Measurements from ENCODE around the gene PROM1.

Gene PROM1

DNA sequence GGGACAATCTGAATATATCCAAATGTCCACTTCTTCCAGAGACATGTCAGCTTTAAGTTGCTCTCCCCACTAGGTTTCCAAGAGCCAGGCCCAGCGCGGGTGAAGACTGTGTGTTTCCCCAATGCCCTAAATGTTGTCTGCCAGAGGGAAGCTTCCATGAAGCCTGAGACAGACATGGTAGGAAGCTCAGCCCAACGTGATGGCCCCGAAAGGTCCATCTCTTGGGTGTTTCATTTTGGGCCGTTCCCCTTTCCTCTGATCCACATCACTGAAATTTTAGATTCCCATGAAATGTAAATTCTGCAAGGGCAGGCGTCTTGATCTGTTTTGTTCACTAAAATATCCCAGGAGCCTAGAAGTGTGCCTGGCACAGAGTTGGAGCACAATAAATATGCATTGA is 25.4 kb upstream of the PROM1 start:
- DNase-seq (ENCODE audit: low read depth in 2 of 2): no peak

DNA sequence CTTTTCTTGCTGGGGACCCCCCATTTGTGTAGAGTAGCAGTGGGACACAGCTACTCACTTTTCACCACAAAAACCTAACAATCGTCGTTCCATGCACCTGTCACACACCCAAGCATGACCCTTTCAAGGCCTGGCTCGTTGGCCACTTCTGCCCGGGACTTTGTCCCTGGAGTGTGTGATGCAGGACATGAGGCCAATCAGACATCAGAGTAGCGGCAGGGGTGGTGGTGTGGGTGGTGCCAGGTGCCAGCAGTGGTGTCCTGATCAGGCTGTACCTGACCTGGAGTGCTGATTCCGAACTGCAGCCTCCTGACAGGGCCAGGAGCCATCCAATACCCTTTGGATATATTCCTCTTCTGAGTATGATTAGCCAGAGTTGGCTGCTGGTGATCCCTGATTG is 23.1 kb upstream of the PROM1 start:
- DNase-seq (ENCODE audit: low read depth in 2 of 2): no peak

DNA sequence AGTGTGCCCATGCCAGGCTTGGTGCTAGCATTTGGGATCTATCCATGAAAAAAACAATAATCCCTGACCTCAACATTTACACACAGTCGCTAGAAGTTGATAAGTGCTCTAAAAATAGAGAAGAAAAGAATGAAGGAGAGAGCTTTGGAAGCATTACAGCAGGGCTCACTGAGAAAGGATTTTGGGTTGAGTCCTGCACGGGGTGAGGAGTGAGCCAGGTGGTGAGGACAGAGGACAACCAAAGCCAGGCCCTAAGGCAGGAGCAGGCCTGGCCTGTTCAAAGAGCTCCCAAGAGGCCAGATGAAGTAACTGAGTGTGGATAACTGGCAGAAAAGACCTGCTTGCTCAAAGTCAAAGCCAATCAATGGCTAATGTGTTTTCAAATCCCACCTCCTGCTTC is 20.7 kb upstream of the PROM1 start:
- DNase-seq (ENCODE audit: low read depth in 2 of 2): no peak

- DNase-seq (ENCODE audit: low read depth in 2 of 2): no peak
Measured at GRCh38 chr4:16102356-16102755, 18.5 kb upstream of the PROM1 start.

GRCh38 chr4:16100833-16101232 is 17.0 kb upstream of the PROM1 start:
- no peak for DNase-seq (ENCODE audit: low read depth in 2 of 2)

DNA sequence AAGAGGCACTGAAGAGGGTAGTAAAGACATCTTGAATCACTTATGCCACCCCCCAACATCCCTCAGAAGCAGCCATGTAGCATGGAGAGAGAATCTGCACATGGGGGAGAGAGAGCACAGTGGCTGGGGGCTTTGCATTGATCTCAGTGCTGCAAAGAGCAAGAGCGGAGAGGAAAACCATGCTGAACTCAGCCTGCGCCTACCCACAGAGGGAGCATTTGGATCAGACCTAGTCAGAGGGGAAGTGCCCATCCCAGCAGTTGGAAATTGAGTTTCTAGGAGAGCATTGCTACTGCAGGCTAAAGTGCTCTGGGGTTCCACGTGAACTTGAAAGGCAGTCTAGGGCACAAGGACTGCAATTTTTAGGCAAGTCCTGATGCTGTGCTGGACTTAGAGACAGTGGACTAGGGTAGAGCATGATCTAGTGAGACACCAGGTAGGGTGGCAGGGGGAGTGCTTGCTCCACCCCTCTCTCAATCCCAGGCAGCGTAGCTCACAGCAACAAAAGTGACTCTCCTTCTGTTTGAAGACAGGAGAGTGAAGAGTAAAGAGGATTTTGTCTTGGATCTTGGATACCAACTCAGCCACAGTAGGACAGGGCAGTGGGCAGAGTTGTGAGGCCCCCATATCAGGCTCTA is 9.0 kb upstream of the PROM1 start:
- no peak for DNase-seq (ENCODE audit: low read depth in 2 of 2)

DNA sequence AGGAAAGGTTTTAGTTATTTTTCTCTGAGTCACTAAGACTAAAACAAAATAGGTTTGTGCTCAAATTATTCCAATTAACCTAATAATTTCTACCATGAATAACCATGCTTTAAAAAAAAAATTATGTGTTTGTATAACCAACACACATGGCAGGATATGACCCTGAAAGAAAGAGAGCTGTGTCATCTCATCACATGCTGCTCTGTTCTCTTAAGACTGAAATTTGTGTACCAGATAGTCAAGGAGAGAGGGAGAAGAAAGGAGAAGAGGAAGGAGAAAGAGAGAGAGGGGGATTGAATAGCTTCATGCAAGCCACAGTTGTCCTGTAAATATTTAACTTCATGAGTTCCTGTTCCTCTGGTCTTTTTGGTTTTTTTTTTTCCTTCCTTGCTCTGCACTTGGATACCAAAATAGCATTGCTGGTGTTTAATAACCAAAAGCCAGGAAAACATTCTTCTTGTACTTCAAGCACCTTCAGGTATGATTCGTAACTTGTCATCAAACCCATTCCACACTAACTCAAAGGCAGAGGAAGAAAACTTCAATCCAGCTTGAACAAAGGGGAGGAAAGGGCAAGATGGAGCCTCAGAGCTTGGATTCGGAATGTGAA is 6.4 kb upstream of the PROM1 start:
- no peak for DNase-seq (ENCODE audit: low read depth in 2 of 2)

DNA sequence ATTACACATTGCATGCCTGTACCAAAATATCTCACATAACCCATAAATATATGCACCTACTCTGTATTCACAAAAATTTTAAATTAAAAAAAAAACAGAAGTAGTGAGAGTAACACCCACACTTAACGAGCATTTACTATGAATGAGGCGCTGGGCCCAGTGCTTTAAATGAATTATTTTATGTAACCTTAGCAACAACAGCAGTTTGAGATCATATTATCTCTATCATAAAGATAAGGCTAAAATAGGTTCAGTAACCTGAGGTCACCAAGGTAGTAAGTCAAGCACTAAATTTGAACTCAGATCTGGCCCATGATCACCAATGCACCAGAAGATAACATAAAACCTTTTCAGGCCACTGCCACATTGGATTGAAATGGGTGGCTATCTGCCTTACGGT is 5.3 kb upstream of the PROM1 start:
- DNase-seq (ENCODE audit: low read depth in 2 of 2): no peak

- no peak for DNase-seq (ENCODE audit: low read depth in 2 of 2)
Measured at GRCh38 chr4:16088601-16089000, 4.8 kb upstream of the PROM1 start.

- DNase-seq (ENCODE audit: low read depth in 2 of 2): no peak
Measured at GRCh38 chr4:16085822-16086221, 2.0 kb upstream of the PROM1 start.

DNA sequence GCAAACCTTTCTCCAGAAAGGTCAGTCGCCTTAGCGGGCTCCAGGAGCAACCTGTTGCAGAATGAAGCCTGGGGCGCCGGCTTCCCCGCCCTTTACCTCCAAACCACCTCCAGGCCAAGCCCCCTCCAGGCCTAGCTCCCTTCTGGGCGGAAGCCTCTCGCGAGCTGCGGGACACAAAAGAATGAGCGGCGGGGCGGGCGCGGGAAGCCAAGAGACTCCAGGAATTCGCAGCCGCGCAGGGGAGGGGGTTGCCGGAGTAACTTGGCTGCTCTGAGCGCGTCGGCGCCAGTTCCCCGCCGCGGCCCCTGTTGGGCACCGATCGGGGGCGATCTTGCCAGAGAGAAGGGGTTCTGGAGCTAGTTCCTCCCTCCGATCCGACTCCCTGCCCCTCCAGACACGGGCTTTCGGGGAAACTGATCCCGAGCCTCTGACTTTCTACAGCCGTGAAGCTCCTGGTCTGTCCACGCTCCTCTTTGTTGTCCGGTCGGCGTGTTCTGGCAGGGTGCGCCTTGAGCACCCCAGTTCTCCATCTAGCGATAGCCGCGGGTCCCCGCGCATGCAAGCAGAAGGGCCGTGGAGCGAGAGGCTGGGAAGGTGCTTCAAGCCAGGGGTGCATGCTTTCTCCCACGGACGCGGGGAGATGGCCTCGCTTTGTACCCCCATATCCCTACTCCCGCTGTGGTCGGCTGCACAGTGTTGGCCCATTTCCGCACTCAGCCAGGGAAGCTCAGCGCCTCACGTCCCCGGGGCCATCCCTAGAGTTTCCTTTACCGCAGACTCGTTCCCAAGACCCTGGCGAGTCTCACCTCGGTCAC is 1.2 kb downstream of the PROM1 start:
- peak in 1 of 2 experiments; percentile 11 for DNase-seq (ENCODE audit: low read depth in 2 of 2)

- DNase-seq (ENCODE audit: low read depth in 2 of 2): no peak
Measured at GRCh38 chr4:16082041-16082425, 1.8 kb downstream of the PROM1 start.

DNA sequence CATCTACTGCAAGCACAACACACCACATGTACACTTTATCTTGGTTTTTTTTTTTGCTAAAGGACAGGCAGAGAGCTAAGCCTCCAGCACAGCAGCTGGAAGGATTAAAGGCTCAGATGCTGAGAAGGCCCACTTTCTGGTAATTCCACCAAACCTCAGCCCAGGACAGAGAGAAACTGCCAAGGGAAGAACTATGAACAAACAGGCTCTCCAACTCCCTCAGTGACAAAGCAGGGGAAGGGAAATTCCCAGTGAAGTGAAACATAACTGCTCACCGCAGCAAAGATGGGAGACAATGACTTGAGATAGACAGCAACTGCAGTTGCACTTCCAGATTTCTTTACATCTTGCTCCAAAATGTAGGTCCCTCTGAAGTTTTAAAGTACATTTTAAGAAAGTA is 4.8 kb downstream of the PROM1 start:
- DNase-seq (ENCODE audit: low read depth in 2 of 2): no peak

- DNase-seq (ENCODE audit: low read depth in 2 of 2): no peak
Measured at GRCh38 chr4:16078195-16078760, 5.5 kb downstream of the PROM1 start.

- DNase-seq (ENCODE audit: low read depth in 2 of 2): no peak
Measured at GRCh38 chr4:16077786-16078185, 6.0 kb downstream of the PROM1 start.

GRCh38 chr4:16075975-16076757 is 7.7 kb downstream of the PROM1 start:
- DNase-seq (ENCODE audit: low read depth in 2 of 2): no peak

DNA sequence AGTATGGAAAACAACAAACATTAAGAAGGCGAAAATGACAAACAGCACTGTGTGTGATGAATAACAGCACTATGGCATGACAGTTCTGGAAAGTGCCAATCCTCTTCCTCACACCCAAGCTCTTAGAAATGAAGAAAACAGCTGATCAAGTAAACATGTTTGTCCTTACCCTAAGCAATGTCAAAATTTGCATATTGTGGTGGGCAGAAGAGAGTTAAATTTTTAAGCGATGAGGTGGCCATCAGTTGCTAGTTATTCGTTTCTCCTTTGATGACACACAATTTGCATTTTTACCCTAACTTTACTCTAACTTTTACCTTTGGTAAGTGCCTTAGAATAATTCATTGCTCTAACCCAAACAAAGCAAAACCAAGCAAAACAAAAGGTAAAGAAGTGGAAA is 8.8 kb downstream of the PROM1 start:
- no peak for DNase-seq (ENCODE audit: low read depth in 2 of 2)

GRCh38 chr4:16072168-16072567 is 11.7 kb downstream of the PROM1 start:
- DNase-seq (ENCODE audit: low read depth in 2 of 2): no peak

GRCh38 chr4:16070203-16070602 is 13.6 kb downstream of the PROM1 start:
- no peak for DNase-seq (ENCODE audit: low read depth in 2 of 2)

DNA sequence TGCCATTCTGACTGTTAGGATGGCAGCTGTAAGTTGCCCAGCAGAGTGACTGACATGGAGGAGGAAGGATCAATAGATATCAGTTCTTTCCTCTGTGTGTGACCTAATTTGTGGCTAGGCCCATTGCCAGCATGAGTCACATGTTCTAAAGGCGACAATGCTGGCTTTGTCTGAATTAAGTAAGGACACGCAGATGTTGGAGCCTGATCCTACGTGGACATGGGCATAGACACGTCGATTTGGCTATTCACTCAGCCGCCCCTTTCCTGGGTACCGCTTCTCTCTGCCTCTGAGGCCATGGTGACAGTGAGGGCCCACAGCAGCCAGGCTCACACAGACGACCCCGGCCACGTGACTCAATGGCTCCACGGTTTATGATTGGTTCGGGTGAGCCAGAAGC is 16.3 kb downstream of the PROM1 start:
- no peak for DNase-seq (ENCODE audit: low read depth in 2 of 2)

- DNase-seq (ENCODE audit: low read depth in 2 of 2): no peak
Measured at GRCh38 chr4:16066586-16067128, 17.2 kb downstream of the PROM1 start.

DNA sequence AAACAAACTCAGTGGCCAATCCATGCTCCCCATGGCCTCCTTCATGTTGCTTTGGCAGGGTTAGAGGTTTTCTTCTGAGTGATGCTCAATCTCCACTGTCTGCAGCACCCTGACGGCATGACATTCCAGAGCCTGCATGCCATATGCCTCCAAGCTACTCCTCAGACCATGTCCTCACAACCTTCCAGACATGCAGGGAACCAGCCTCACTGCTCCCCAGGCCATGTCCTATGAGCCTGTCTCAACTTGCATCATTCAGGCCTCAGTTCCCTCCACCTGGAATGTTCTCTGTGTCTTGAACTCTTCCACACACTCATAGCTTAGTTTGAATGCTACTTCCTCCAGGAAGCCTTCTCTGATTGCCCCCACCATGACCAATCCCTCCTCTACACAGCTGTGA is 18.8 kb downstream of the PROM1 start:
- DNase-seq (ENCODE audit: low read depth in 2 of 2): no peak

Data from stimulated activated CD4-positive, alpha-beta T cell treated with anti-CD3 and anti-CD28 coated beads, Interleukin-12 subunit alpha, Interleukin-12 subunit beta, amount 100 ng/mL, for 24 hours (primary cell).